ENCODE measurements around the gene HOXB9.

The HOXB9 gene

GRCh38 chr17:48597778-48598631, 28.2 kb downstream of the HOXB9 start:
- DNase-seq (ENCODE audit: low read depth in 1 of 2, low spot score in 1 of 2): no peak

GRCh38 chr17:48597528-48597777, 28.7 kb downstream of the HOXB9 start:
- DNase-seq (ENCODE audit: low read depth in 1 of 2, low spot score in 1 of 2): no peak

- no peak for DNase-seq (ENCODE audit: low read depth in 1 of 2, low spot score in 1 of 2)
Observed at GRCh38 chr17:48596735-48597527, 29.2 kb downstream of the HOXB9 start.

GRCh38 chr17:48596000-48596734, 30.0 kb downstream of the HOXB9 start:
- no peak for DNase-seq (ENCODE audit: low read depth in 1 of 2, low spot score in 1 of 2)

GRCh38 chr17:48595278-48595999, 30.7 kb downstream of the HOXB9 start:
- DNase-seq (ENCODE audit: low read depth in 1 of 2, low spot score in 1 of 2): no peak

GRCh38 chr17:48594538-48595277, 31.4 kb downstream of the HOXB9 start:
- DNase-seq (ENCODE audit: low read depth in 1 of 2, low spot score in 1 of 2): no peak

GRCh38 chr17:48593840-48594537, 32.2 kb downstream of the HOXB9 start:
- peak; percentile 70 for DNase-seq (ENCODE audit: low read depth in 1 of 2, low spot score in 1 of 2)

GRCh38 chr17:48593126-48593829, 32.9 kb downstream of the HOXB9 start, which contains the start of gene HOXB5:
Gene HOXB5 (minus strand): TSS chr17:48593779. CDS start chr17:48593682, 97 bp downstream.
- no peak for DNase-seq (ENCODE audit: low read depth in 1 of 2, low spot score in 1 of 2)

GRCh38 chr17:48592577-48592976, 33.6 kb downstream of the HOXB9 start:
- no peak for DNase-seq (ENCODE audit: low read depth in 1 of 2, low spot score in 1 of 2)

- DNase-seq (ENCODE audit: low read depth in 1 of 2, low spot score in 1 of 2): no peak
Observed at GRCh38 chr17:48592057-48592514, 34.1 kb downstream of the HOXB9 start.

- DNase-seq (ENCODE audit: low read depth in 1 of 2, low spot score in 1 of 2): no peak
Observed at GRCh38 chr17:48591255-48592056, 34.7 kb downstream of the HOXB9 start.

- no peak for DNase-seq (ENCODE audit: low read depth in 1 of 2, low spot score in 1 of 2)
Observed at GRCh38 chr17:48590607-48591161, 35.5 kb downstream of the HOXB9 start.

GRCh38 chr17:48589831-48590606, 36.1 kb downstream of the HOXB9 start, which contains the start of gene HOXB3:
Gene HOXB3 (minus strand): TSS chr17:48590241. CDS start chr17:48552474, 37,767 bp downstream.
- no peak for DNase-seq (ENCODE audit: low read depth in 1 of 2, low spot score in 1 of 2)

- DNase-seq (ENCODE audit: low read depth in 1 of 2, low spot score in 1 of 2): no peak
Observed at GRCh38 chr17:48589060-48589830, 36.9 kb downstream of the HOXB9 start.

- no peak for DNase-seq (ENCODE audit: low read depth in 1 of 2, low spot score in 1 of 2)
Observed at GRCh38 chr17:48588528-48588927, 37.6 kb downstream of the HOXB9 start.

GRCh38 chr17:48588074-48588415, 38.1 kb downstream of the HOXB9 start:
- no peak for DNase-seq (ENCODE audit: low read depth in 1 of 2, low spot score in 1 of 2)
